Measurements from ENCODE around the gene MATN1.
"Not testable (repeated sequence)": the region's sequence is repeated elsewhere in the genome, so short reads cannot be mapped to it uniquely, and the experiment has no call there.

Gene MATN1

GRCh38 chr1:30694280-30695175 lies 28.9 kb downstream of the MATN1 start:
- DNase-seq: no peak

GRCh38 chr1:30693822-30694221 lies 29.6 kb downstream of the MATN1 start:
- no peak for DNase-seq

- DNase-seq: no peak
Measured at GRCh38 chr1:30693366-30693765, 30.0 kb downstream of the MATN1 start.

GRCh38 chr1:30692948-30693301 lies 30.5 kb downstream of the MATN1 start:
- DNase-seq: no peak

GRCh38 chr1:30692201-30692947 lies 31.0 kb downstream of the MATN1 start:
- DNase-seq: no peak

- no peak for DNase-seq
Measured at GRCh38 chr1:30691480-30691879, 31.9 kb downstream of the MATN1 start.

- DNase-seq: no peak
Measured at GRCh38 chr1:30689901-30690645, 33.3 kb downstream of the MATN1 start.

- no peak for DNase-seq
Measured at GRCh38 chr1:30688920-30689794, 34.2 kb downstream of the MATN1 start.

GRCh38 chr1:30688516-30688915 lies 34.9 kb downstream of the MATN1 start:
- not testable (repeated sequence) for DNase-seq

GRCh38 chr1:30687886-30688285 lies 35.5 kb downstream of the MATN1 start:
- DNase-seq: no peak

- no peak for DNase-seq
Measured at GRCh38 chr1:30686236-30686935, 37.0 kb downstream of the MATN1 start.

- DNase-seq: no peak
Measured at GRCh38 chr1:30685796-30686165, 37.6 kb downstream of the MATN1 start.

- DNase-seq: no peak
Measured at GRCh38 chr1:30684881-30685795, 38.2 kb downstream of the MATN1 start.

- no peak for DNase-seq
Measured at GRCh38 chr1:30684259-30684658, 39.1 kb downstream of the MATN1 start.

- no peak for DNase-seq
Measured at GRCh38 chr1:30683699-30684098, 39.7 kb downstream of the MATN1 start.

GRCh38 chr1:30682396-30683275 lies 40.7 kb downstream of the MATN1 start:
- no peak for DNase-seq

GRCh38 chr1:30681782-30682181 lies 41.6 kb downstream of the MATN1 start:
- no peak for DNase-seq

GRCh38 chr1:30680879-30681278 lies 42.5 kb downstream of the MATN1 start:
- no peak for DNase-seq

GRCh38 chr1:30680429-30680828 lies 43.0 kb downstream of the MATN1 start:
- DNase-seq: no peak

GRCh38 chr1:30679976-30680305 lies 43.4 kb downstream of the MATN1 start:
- DNase-seq: no peak
